T-cell (primary cell): ENCODE results near the gene APOH. TPM values are rescaled to one million over a fixed set of nuclear protein-coding genes. Genes with fewer than 3 reads are reported as not detected.

ENCODE experiments used
- ATAC-seq, 4 experiments: fragments of 200-7000 bp in 3 of 4; fragments of 150-1000 bp in 1 of 4; cut with Tn5 transposase; replicated peaks in 1 of 4; 1 replicate in 3 of 4; 2 replicates in 1 of 4; pipeline ENCODE4 v1.10.0; 2021; ENCODE audit warnings: moderate library complexity in 3 of 4, mild to moderate bottlenecking in 2 of 4, moderate number of reproducible peaks in 1 of 4
- CTCF ChIA-PET, 2 donors: fragments of 300-600 bp; sonication (Branson Sonifier 250); formaldehyde crosslinking; loops; one replicate each; lab custom pipeline; 2022; ENCODE audit warnings: antibody characterized with exemption in 2 of 2; lab: Charles Lee
- POLR2A ChIA-PET, 2 donors: fragments of 300-600 bp; sonication (Branson Sonifier 250); formaldehyde crosslinking; loops; one replicate each; lab custom pipeline; 2022; ENCODE audit warnings: antibody characterized with exemption in 2 of 2; lab: Charles Lee
- DNase-seq, 35 experiments: peaks; one replicate each; pipeline versions ENCODE4 v3.0.0 to v3.0.0-alpha.2; 2013 to 2023
- H3K27ac ChIP-seq: one replicate; pipeline ENCODE4 v1.5.1; 2013; ENCODE audit warnings: low read length
- H3K27me3 ChIP-seq, 2 experiments: replicated peaks in 1 of 2; 1 replicate in 1 of 2; 2 replicates in 1 of 2; pipeline versions ENCODE4 v1.6.1 to v1.7.0; 2013; ENCODE audit warnings: low read length in 1 of 2, mixed read lengths in 1 of 2; ENCODE audit not compliant: control insufficient read depth in 2 of 2, insufficient read depth in 2 of 2; ENCODE audit errors: extremely low read depth in 1 of 2
- H3K36me3 ChIP-seq, 2 donors: 1 replicate in 1 of 2; 2 replicates in 1 of 2; pipeline versions ENCODE4 v1.6.1 to v1.7.0; 2013; ENCODE audit warnings: low read length in 1 of 2; ENCODE audit not compliant: control insufficient read depth in 2 of 2, insufficient read depth in 1 of 2; ENCODE audit errors: extremely low read depth in 1 of 2
- H3K4me1 ChIP-seq, 2 experiments: 1 replicate in 1 of 2; 2 replicates in 1 of 2; pipeline versions ENCODE4 v1.6.1 to v1.7.0; 2013; ENCODE audit warnings: low read length in 2 of 2, mixed read lengths in 1 of 2; ENCODE audit not compliant: insufficient read depth in 2 of 2, control insufficient read depth in 1 of 2; ENCODE audit errors: extremely low read depth in 1 of 2
- H3K4me3 ChIP-seq, 2 donors: 1 replicate in 1 of 2; 2 replicates in 1 of 2; pipeline versions ENCODE4 v1.5.1 to v1.7.0; 2013; ENCODE audit warnings: mild to moderate bottlenecking in 2 of 2, low read length in 1 of 2, moderate library complexity in 1 of 2; ENCODE audit not compliant: control insufficient read depth in 1 of 2; ENCODE audit errors: extremely low read depth in 1 of 2
- H3K9me3 ChIP-seq: 2 replicates; pipeline ENCODE4 v1.7.0; 2013
- H3K27ac Mint-ChIP-seq, 2 donors: one replicate each; pipeline ENCODE4 v1.8.0; 2020 to 2021; ENCODE audit warnings: mild to moderate bottlenecking in 2 of 2, mixed read lengths in 2 of 2
- H3K27me3 Mint-ChIP-seq, 2 donors: one replicate each; pipeline ENCODE4 v1.8.0; 2021 to 2022; ENCODE audit warnings: mixed read lengths in 2 of 2
- H3K36me3 Mint-ChIP-seq: one replicate; pipeline ENCODE4 v1.8.0; 2021; ENCODE audit warnings: mixed read lengths
- H3K4me1 Mint-ChIP-seq, 3 donors: one replicate each; pipeline ENCODE4 v1.8.0; 2020 to 2022; ENCODE audit warnings: mixed read lengths in 3 of 3, mild to moderate bottlenecking in 1 of 3
- H3K4me3 Mint-ChIP-seq, 3 donors: one replicate each; pipeline ENCODE4 v1.8.0; 2020 to 2022; ENCODE audit warnings: mild to moderate bottlenecking in 3 of 3, mixed read lengths in 3 of 3, moderate library complexity in 3 of 3
- H3K9me3 Mint-ChIP-seq, 3 donors: one replicate each; pipeline ENCODE4 v1.8.0; 2020 to 2022; ENCODE audit warnings: mixed read lengths in 3 of 3
- WGBS: methylation state at CpG from one replicate; pipeline ENCODE4 v1.1.5; 2013; ENCODE audit warnings: missing lambda C conversion rate; ENCODE audit not compliant: insufficient coverage; 5-methylcytosine and 5-hydroxymethylcytosine counted together
- total RNA-seq, 35 experiments: library from RNA in 6 of 35; stranded (reverse) in 6 of 35; fragments of 120-200 nt in 1 of 35; gene quantifications; one replicate each; pipeline versions ENCODE4 v1.2.1 to v1.2.4 and lab custom pipeline; 2013 to 2026

APOH gene
- total RNA-seq, 5 donors from 2014 or later (not counting 1 experiment from before 2014, with no cell fraction given) = 1.3 to 2.5 (median 2.0) TPM; not detected in 2

DNA sequence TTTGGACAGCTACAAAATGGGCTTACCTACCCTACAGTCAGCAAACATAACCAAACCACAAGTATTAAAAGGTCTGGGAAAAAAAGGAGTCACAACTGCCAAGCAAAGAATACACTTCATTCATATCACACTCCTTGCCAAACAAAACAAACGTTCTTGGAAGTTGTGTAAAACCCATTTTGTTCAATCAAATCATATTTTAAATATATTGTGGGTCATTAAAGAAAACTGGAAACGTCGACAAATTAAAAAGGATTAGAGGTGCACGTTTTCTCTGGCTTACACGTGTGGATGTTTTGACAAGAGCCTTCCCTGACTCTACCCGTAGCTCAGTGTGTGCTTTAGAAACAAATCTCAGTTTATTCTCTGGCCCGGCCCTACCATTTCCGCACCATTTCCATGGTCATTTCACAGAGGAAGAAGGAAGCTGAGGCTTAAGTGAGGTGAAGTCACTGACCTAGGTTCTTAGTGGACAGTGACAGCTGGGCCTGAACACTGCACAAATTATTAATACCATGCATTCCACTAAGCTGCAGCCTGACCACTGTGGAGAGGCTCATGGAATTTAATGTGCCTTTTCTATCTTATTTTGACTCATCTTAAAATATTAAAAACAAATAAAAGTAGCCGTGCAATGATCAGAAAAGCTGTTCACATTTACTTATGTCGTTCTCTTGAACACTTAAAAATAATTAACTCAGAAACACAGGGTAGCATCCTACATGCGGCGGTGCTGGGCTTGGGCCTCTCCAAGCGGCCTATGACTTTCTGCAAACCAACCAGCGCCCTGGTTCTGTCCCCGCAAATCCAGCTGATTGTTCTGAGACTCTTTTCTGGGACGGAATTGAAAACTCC lies 38.2 kb downstream of the APOH start:
- H3K4me1 ChIP-seq = peaks cover 0 to 13% of the 10 kb centered on the region in 2 experiments
- 77% methylated on average over 10 of the region's 16 CpGs for WGBS
- CTCF ChIA-PET = interaction anchor here in 1 of 2 donors (2.6 kb wide), 1 partner anchor 10 kb away, joined by 9 read pairs; no protein-coding TSS in a partner anchor
- H3K36me3 ChIP-seq = no peaks in the 10 kb centered on the region
- POLR2A ChIA-PET = no interaction called here
- H3K9me3 ChIP-seq = no peaks in the 10 kb centered on the region
- Mint-ChIP-seq H3K27me3 (no peaks in the 10 kb centered on the region), H3K4me3 (peak overlapping the region; percentile 82 to 83 (median 83)), H3K36me3 (no peaks in the 10 kb centered on the region), H3K27ac (peak overlapping the region; percentile 74 to 78), H3K9me3 (no peaks in the 10 kb centered on the region), H3K4me1 (peaks cover 8 to 20% (median 15%) of the 10 kb centered on the region in 3 donors)
- H3K27me3 ChIP-seq = no peaks in the 10 kb centered on the region
- DNase-seq (peak in 1 of 35 experiments; percentile 13), ATAC-seq (no peak)
- H3K27ac ChIP-seq = no peak overlapping the region
- peak overlapping the region; percentile 57 to 76 for H3K4me3 ChIP-seq

DNA sequence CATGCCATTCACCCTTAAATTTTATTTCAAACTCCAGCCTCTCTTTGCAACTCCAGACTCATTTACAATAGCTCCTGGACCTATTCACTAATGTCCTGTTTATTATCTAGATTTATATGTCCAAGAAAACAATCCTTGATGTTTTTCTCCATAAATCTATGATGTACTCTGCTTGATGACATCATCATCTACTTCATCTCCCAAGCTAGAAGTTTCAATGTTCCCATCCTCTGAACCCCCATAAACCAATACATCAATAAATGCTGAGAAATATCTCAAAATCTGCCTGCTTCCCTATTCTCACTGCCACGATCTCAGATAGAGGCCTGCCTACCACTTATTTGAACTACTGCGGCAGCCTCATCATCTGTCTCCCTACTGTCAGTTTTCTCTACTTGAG lies 41.5 kb downstream of the APOH start:
- WGBS = 75% methylated on average over 2 of the region's 2 CpGs
- Histone ChIP-seq H3K4me3 (no peak overlapping the region), H3K27ac (no peak overlapping the region), H3K36me3 (no peaks in the 10 kb centered on the region), H3K27me3 (no peaks in the 10 kb centered on the region), H3K4me1 (peaks cover 0 to 13% of the 10 kb centered on the region in 2 experiments), H3K9me3 (no peaks in the 10 kb centered on the region)
- DNase-seq (no peak), ATAC-seq (no peak)
- POLR2A ChIA-PET = no interaction called here
- H3K27ac Mint-ChIP-seq = no peak overlapping the region
- H3K4me3 Mint-ChIP-seq = no peak overlapping the region
- peaks cover 0 to 4% (median 0%) of the 10 kb centered on the region in 3 donors for H3K9me3 Mint-ChIP-seq
- CTCF ChIA-PET = no interaction called here
- H3K27me3 Mint-ChIP-seq = no peaks in the 10 kb centered on the region
- peaks cover 6 to 20% (median 15%) of the 10 kb centered on the region in 3 donors for H3K4me1 Mint-ChIP-seq
- H3K36me3 Mint-ChIP-seq = peaks cover 3% of the 10 kb centered on the region

DNA sequence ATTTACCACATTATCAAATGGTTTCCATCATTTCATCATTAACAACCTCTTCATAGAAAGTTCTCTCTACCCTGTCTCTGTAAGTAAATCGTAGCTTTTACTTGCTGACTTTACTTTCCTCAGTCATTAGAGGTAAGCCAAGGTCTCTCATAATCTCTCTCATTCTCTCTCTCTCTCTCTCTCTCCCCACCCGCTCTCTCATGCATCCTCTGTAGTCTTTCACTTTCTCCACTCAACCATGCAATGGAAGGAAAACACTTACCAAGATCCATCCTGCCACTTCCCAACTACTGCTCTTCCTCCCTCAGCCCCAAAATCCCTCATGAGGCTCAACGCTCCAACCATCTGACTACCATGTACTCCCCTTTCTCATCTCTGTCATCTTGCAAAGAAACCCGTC lies 43.4 kb downstream of the APOH start:
- H3K4me1 ChIP-seq = peaks cover 0 to 1% of the 10 kb centered on the region in 2 experiments
- DNase-seq (no peak), ATAC-seq (no peak)
- H3K27me3 ChIP-seq = no peaks in the 10 kb centered on the region
- Mint-ChIP-seq H3K36me3 (peaks cover 11% of the 10 kb centered on the region), H3K27ac (no peak overlapping the region), H3K4me3 (no peak overlapping the region), H3K27me3 (no peaks in the 10 kb centered on the region), H3K9me3 (peaks cover 0 to 4% (median 0%) of the 10 kb centered on the region in 3 donors), H3K4me1 (peaks cover 0 to 7% (median 2%) of the 10 kb centered on the region in 3 donors)
- ChIA-PET CTCF (no interaction called here), POLR2A (no interaction called here)
- no peaks in the 10 kb centered on the region for H3K9me3 ChIP-seq
- H3K27ac ChIP-seq = no peak overlapping the region
- 92% methylated on average over 4 of the region's 4 CpGs for WGBS
- no peak overlapping the region for H3K4me3 ChIP-seq
- H3K36me3 ChIP-seq = no peaks in the 10 kb centered on the region

DNA sequence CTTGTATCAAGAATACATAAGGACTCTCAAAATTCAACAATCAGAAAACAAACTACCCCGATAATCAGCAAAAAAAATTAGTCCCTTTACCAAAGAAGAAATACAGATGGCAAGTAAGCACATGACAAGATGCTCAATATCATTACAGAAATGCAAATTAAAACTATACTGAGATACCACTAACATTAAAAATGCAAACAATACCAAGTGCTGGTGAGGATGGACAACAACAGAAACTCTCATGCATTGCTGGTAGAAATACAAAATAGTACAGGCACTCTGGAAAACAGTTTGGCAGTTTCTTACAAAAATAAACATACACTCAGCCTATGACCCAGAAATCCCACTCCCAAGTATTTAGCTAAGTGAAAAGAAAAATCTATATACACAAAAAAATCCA lies 44.8 kb downstream of the APOH start:
- ATAC-seq = no peak
- ChIA-PET POLR2A (interaction anchor here in 1 of 2 donors (0.6 kb wide), 1 partner anchor 450 kb away, joined by 3 read pairs; no protein-coding TSS in a partner anchor), CTCF (interaction anchor here in 1 of 2 donors (0.6 kb wide), 1 partner anchor 1030 kb away, joined by 3 read pairs; no protein-coding TSS in a partner anchor)
- H3K27ac Mint-ChIP-seq = no peak overlapping the region
- Histone ChIP-seq H3K4me1 (no peaks in the 10 kb centered on the region), H3K27ac (no peak overlapping the region), H3K27me3 (no peaks in the 10 kb centered on the region), H3K36me3 (no peaks in the 10 kb centered on the region), H3K9me3 (no peaks in the 10 kb centered on the region), H3K4me3 (no peak overlapping the region)
- H3K4me3 Mint-ChIP-seq = no peak overlapping the region
- 83% methylated on average over 1 of the region's 1 CpG for WGBS
- H3K4me1 Mint-ChIP-seq = peaks cover 0 to 3% (median 0%) of the 10 kb centered on the region in 3 donors
- H3K9me3 Mint-ChIP-seq = peaks cover 0 to 4% (median 0%) of the 10 kb centered on the region in 3 donors
- H3K36me3 Mint-ChIP-seq = peaks cover 11% of the 10 kb centered on the region
- H3K27me3 Mint-ChIP-seq = no peaks in the 10 kb centered on the region
- no peak for DNase-seq

DNA sequence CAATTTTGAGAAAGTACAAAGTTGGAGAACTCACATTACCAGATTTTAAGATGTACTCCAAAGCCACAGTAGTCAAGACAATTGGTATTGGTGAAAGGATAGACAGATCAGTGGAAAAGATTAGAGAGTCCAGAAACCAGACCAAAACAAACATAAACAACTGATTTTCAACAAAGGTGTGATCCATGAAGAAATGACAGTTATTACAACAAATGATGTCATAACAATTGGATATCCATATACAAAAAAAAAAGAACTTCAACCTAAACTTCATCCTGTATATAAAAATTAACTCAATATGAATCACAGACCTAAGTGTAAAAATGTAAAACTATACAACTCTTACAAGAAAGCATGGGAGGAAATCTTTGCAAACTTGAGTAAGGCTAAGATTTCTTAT lies 45.7 kb downstream of the APOH start:
- H3K27me3 Mint-ChIP-seq = no peaks in the 10 kb centered on the region

DNA sequence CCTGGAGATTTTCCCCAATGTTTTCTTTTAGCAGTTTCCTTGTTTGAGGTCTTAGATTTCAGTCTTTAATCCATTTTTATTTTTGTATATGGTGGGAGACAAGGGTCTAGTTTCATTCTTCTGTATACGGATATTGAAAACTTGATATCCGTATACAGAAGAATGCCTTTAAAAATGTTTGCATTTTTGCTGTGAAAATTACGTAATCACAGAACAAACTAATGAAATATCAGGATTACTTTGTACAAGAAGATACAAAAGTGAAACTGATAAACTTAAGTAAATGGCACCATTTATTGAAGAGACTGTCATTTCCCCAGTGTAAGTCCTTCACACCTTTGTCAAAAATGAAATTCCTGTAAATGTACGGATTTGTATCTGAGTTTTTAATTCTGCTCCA lies 50.6 kb downstream of the APOH start:
- Mint-ChIP-seq H3K4me3 (no peak overlapping the region), H3K27me3 (no peaks in the 10 kb centered on the region), H3K27ac (no peak overlapping the region), H3K4me1 (no peaks in the 10 kb centered on the region), H3K36me3 (peaks cover 11% of the 10 kb centered on the region), H3K9me3 (no peaks in the 10 kb centered on the region)
- 100% methylated on average over 1 of the region's 4 CpGs for WGBS
- no peak for ATAC-seq
- Histone ChIP-seq H3K4me1 (no peaks in the 10 kb centered on the region), H3K27ac (no peak overlapping the region), H3K27me3 (no peaks in the 10 kb centered on the region), H3K9me3 (no peaks in the 10 kb centered on the region), H3K4me3 (no peak overlapping the region), H3K36me3 (no peaks in the 10 kb centered on the region)
- no peak for DNase-seq
- ChIA-PET CTCF (no interaction called here), POLR2A (no interaction called here)

More for the DNA sequence above, 45.7 kb downstream of the APOH start:
- H3K27ac ChIP-seq = no peak overlapping the region
- DNase-seq (no peak), ATAC-seq (no peak)
- Mint-ChIP-seq H3K4me1 (peaks cover 0 to 2% (median 0%) of the 10 kb centered on the region in 3 donors), H3K36me3 (peaks cover 11% of the 10 kb centered on the region), H3K4me3 (no peak overlapping the region), H3K27ac (no peak overlapping the region), H3K9me3 (peaks cover 0 to 4% (median 0%) of the 10 kb centered on the region in 3 donors)
- no peaks in the 10 kb centered on the region for H3K9me3 ChIP-seq
- H3K36me3 ChIP-seq = no peaks in the 10 kb centered on the region
- CTCF ChIA-PET = no interaction called here
- POLR2A ChIA-PET = no interaction called here
- no peak overlapping the region for H3K4me3 ChIP-seq
- H3K4me1 ChIP-seq = no peaks in the 10 kb centered on the region
- no peaks in the 10 kb centered on the region for H3K27me3 ChIP-seq
